OCI-LY7 (cell line): ENCODE data around the gene JPH3.

Experiments used
- EZH2phosphoT487 ChIP-seq: fragments of 200-600 bp; sonication (generic); IDR thresholded peaks from 2 replicates; pipeline ENCODE4 v1.6.1; 2018; ENCODE audit warnings: low read depth, borderline replicate concordance, mild to moderate bottlenecking, mixed run types, antibody characterized with exemption, low read length, moderate library complexity, mixed read lengths
- TF ChIP-seq, protein P1 (sequence below): fragments of 200-600 bp; sonication (generic); conservative IDR thresholded peaks from 2 replicates; pipeline ENCODE4 v1.5.1; 2014; ENCODE audit warnings: mild to moderate bottlenecking, antibody characterized with exemption, low read length, moderate library complexity, mixed read lengths

DNA sequence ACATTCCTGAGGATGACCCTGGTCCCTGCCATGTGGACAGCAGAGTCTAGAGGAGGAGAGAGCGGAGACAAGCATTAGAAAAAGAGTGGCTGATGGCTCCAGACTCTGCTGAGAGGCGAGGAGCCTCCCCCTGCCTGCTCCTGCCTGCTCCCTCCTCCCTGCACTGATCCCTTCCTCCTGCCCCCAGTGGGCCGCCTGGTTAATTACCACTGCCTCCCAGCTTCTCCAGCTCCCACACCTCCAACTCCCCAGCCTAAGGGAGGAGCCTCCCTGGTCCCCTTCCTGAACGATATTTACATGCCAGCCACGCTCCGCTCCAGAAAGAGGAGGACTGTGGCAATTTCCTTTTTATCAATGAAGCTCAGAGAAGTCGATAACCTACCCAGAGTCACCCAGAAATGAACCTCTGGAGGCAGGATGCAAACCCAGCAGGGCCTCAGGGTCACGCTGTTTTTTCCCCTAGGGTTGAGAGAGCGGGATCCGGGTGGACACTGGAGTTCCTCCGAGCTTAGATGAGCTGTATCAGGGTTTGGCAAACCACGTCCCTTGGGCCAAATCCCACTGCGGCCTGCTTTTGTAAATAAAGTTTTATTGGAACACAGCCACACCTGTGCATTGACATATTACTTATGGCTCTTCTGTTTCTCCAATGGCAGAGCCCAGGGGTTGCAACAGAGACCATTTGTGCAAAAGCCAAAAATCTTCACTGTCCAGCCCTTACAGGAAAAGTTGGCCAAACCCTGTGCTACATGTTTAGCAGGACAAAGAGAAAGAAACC is 27.1 kb upstream of the JPH3 start:
- TF ChIP-seq, protein P1, sequence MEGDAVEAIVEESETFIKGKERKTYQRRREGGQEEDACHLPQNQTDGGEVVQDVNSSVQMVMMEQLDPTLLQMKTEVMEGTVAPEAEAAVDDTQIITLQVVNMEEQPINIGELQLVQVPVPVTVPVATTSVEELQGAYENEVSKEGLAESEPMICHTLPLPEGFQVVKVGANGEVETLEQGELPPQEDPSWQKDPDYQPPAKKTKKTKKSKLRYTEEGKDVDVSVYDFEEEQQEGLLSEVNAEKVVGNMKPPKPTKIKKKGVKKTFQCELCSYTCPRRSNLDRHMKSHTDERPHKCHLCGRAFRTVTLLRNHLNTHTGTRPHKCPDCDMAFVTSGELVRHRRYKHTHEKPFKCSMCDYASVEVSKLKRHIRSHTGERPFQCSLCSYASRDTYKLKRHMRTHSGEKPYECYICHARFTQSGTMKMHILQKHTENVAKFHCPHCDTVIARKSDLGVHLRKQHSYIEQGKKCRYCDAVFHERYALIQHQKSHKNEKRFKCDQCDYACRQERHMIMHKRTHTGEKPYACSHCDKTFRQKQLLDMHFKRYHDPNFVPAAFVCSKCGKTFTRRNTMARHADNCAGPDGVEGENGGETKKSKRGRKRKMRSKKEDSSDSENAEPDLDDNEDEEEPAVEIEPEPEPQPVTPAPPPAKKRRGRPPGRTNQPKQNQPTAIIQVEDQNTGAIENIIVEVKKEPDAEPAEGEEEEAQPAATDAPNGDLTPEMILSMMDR: no peak
- no peak for TF ChIP-seq EZH2phosphoT487
